Activated CD4-positive, alpha-beta T cell treated with anti-CD3 and anti-CD28 coated beads, Interleukin-2, Interleukin-6, amounts not matched to agents 100 ng/mL and 50 ng/mL, durations not matched to agents 16 hours and 8 hours (primary cell): ENCODE results near the gene NUCB1.
"Not testable (repeated sequence)": the region's sequence is repeated elsewhere in the genome, so short reads cannot be mapped to it uniquely, and the experiment has no call there.

Experiments
- DNase-seq: peaks from one replicate; pipeline ENCODE4 v3.0.0-alpha.2; 2020

NUCB1 gene

GRCh38 chr19:48874303-48875135 is 25.6 kb upstream of the NUCB1 start:
- peak; percentile 34 for DNase-seq

GRCh38 chr19:48876043-48876981 is 23.8 kb upstream of the NUCB1 start:
- peak; percentile 70 for DNase-seq

- no peak for DNase-seq
Measured at GRCh38 chr19:48877855-48878195, 22.3 kb upstream of the NUCB1 start.

GRCh38 chr19:48878196-48879024 is 21.7 kb upstream of the NUCB1 start:
- DNase-seq, result peak; percentile 42

- DNase-seq, result no peak
Measured at GRCh38 chr19:48879025-48879637, 21.0 kb upstream of the NUCB1 start.

- not testable (repeated sequence) for DNase-seq
Measured at GRCh38 chr19:48879696-48880095, 20.4 kb upstream of the NUCB1 start.

- peak; percentile 35 for DNase-seq
Measured at GRCh38 chr19:48881741-48882657, 18.1 kb upstream of the NUCB1 start.

- no peak for DNase-seq
Measured at GRCh38 chr19:48883726-48884125, 16.4 kb upstream of the NUCB1 start.

- DNase-seq, result no peak
Measured at GRCh38 chr19:48887861-48888612, 12.1 kb upstream of the NUCB1 start.

- not testable (repeated sequence) for DNase-seq
Measured at GRCh38 chr19:48889496-48889895, 10.6 kb upstream of the NUCB1 start.

GRCh38 chr19:48890551-48890950 is 9.6 kb upstream of the NUCB1 start:
- DNase-seq, result no peak

- DNase-seq, result no peak
Measured at GRCh38 chr19:48895226-48895625, 4.9 kb upstream of the NUCB1 start.

GRCh38 chr19:48896191-48896720 is 3.9 kb upstream of the NUCB1 start:
- DNase-seq, result peak; percentile 76

- no peak for DNase-seq
Measured at GRCh38 chr19:48897181-48897580, 2.9 kb upstream of the NUCB1 start.

GRCh38 chr19:48899386-48899749 is 744 bp upstream of the NUCB1 start:
- DNase-seq, result not testable (repeated sequence)

GRCh38 chr19:48900477-48901406 is 630 bp downstream of the NUCB1 start:
- peak; percentile 59 for DNase-seq

GRCh38 chr19:48902291-48902690 is 2.2 kb downstream of the NUCB1 start:
- not testable (repeated sequence) for DNase-seq

- not testable (repeated sequence) for DNase-seq
Measured at GRCh38 chr19:48903788-48904187, 3.7 kb downstream of the NUCB1 start.

- no peak for DNase-seq
Measured at GRCh38 chr19:48905664-48906063, 5.6 kb downstream of the NUCB1 start.
